Stomach smooth muscle (tissue), 2 donors: ENCODE data around the gene GPR89B.
"Not testable (repeated sequence)": the region's sequence is repeated elsewhere in the genome, so short reads cannot be mapped to it uniquely, and the experiment has no call there.

ENCODE experiments used
- H3K27ac ChIP-seq: one replicate; pipeline ENCODE4 v1.7.0; 2013; ENCODE audit warnings: mild to moderate bottlenecking, low read length, inconsistent platforms
- H3K27me3 ChIP-seq, 2 donors: one replicate each; pipeline ENCODE4 v1.7.0; 2013; ENCODE audit warnings: low read length in 2 of 2; ENCODE audit not compliant: insufficient read depth in 2 of 2, control insufficient read depth in 1 of 2
- H3K36me3 ChIP-seq, 2 donors: one replicate each; pipeline ENCODE4 v1.7.0; 2013; ENCODE audit warnings: low read length in 2 of 2; ENCODE audit not compliant: control insufficient read depth in 2 of 2, insufficient read depth in 2 of 2
- H3K4me1 ChIP-seq: one replicate; pipeline ENCODE4 v1.7.0; 2013; ENCODE audit warnings: low read length; ENCODE audit not compliant: control insufficient read depth, insufficient read depth
- H3K4me3 ChIP-seq, 2 donors: one replicate each; pipeline ENCODE4 v1.7.0; 2013; ENCODE audit warnings: low read length in 2 of 2
- H3K9ac ChIP-seq, 2 donors: one replicate each; pipeline ENCODE4 v1.7.0; 2013; ENCODE audit warnings: low read length in 2 of 2, mild to moderate bottlenecking in 1 of 2
- H3K9me3 ChIP-seq, 2 donors: one replicate each; pipeline ENCODE4 v1.7.0; 2013; ENCODE audit warnings: low read length in 2 of 2; ENCODE audit not compliant: control insufficient read depth in 2 of 2
- donor health status: healthy.
- donor health status: Pancreatic carcinoma.

The GPR89B gene

DNA sequence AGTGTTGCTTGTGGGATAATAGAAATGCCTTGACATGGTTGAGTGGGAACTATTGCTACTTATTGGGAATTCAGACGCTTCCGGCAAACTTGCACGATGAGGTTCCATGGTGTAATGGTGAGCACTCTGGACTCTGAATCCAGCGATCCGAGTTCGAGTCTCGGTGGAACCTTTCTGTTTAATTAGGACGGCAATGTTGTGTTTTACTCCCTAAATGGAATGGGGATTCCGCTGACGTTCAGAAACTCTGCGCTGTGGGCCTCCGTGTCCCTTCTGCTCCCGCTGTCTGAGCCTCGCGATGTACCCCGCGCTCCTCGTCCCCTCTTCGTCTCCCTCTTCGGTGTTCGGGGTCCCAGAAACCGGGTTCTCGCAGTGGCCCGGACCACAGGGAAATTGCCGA lies 104.5 kb downstream of the GPR89B start:
- not testable (repeated sequence) for H3K27me3 ChIP-seq, H3K27ac ChIP-seq, H3K36me3 ChIP-seq, H3K4me3 ChIP-seq, H3K4me1 ChIP-seq, H3K9ac ChIP-seq, H3K9me3 ChIP-seq

DNA sequence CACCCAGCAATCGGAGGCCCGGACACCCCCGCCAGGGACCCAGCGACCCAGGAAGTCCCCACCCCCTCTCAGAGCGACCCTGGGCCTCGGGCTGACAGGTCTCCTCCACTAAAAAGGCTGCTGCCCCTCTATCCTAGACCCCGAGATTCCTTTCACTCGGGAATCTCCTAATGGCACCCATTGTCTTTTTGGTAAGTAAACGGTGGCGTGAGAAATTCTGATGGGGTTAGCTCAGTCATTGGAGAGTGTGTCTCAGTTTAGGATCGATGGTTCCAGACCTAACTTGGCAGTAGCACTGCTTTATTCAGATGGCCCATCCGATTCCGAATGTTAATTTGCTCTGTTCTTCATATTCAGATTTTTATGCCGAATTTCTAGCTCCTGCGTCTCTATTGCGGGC lies 104.9 kb downstream of the GPR89B start:
- not testable (repeated sequence) for H3K27me3 ChIP-seq, H3K9me3 ChIP-seq, H3K9ac ChIP-seq, H3K4me3 ChIP-seq, H3K4me1 ChIP-seq, H3K27ac ChIP-seq, H3K36me3 ChIP-seq

DNA sequence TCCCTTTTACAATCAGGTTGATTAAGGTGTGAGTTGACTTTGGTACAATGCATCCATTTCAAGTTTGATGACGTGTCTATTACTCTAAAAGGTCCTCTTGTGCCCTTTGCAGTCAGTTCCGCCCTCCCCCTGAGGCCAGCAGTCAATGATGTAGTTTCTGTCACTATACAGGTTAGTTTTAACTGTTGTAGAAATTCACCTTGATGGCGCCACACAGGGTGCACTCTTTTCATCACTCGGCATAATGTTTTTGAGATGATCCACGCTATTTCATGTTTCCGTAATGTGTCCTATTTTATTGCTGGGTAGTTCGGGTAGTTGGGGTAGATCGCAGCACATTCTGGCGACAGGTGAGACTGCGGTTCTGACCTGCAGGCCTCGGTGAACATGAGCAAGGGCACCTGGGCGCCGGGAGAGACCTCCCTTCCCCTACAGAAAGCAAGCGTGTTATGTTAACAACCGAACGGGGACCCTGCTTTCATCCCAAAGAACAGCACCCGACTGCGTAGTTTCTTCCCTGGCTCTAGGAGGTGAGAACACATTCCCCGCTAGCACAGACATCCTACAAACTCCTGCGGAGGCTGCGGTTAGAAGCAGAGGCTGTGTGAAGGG lies 109.7 kb downstream of the GPR89B start:
- peak overlapping the region in 1 of 2 donors; percentile 58 for H3K4me3 ChIP-seq
- H3K9ac ChIP-seq, H3K27me3 ChIP-seq, H3K4me1 ChIP-seq, H3K27ac ChIP-seq, H3K36me3 ChIP-seq, H3K9me3 ChIP-seq: not testable (repeated sequence)

DNA sequence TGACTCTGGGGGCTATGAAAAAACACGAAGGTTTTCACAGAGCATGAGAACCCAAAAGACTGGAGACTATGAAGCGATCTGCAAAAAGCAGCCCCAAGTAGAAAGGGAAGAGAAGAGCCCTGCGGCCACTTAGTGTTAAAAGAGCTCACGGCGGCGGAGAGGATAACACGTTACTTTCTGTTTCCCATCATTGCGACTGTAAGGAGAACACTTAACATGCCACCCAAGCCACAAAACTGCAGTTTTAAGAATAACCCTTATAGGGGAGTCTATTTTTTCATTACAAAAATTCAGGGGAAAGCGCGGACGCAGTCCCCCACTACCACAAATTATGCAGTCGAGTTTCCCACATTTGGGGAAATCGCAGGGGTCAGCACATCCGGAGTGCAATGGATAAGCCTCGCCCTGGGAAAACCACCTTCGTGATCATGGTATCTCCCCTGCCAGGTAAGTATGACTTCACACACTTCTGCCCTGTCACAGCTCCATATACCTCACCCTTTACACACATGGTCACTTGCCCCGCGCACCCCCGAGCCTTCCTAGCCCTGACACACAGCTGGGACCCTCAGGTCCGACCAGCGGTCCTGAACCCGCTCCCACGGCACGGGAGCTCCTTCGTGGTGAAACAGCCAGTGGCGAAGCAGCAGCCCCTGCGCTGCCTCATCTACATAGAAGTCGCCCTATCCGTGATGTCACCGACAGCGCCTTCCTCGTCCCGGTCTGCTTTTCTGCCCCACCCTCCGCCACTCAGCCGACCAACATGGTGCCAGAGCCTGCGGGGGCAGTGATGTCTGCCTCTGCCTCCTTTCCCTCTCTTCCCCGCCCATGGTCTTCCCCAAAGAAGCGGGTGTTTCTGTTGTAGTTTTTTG lies 110.5 kb downstream of the GPR89B start:
- H3K4me1 ChIP-seq, H3K27ac ChIP-seq: not testable (repeated sequence)

More for the DNA sequence above, 110.5 kb downstream of the GPR89B start:
- not testable (repeated sequence) for H3K9me3 ChIP-seq, H3K9ac ChIP-seq, H3K27me3 ChIP-seq, H3K36me3 ChIP-seq
- peak overlapping the region; percentile 29 to 58 for H3K4me3 ChIP-seq
